HepG2 (cell line): ENCODE results near the gene ZKSCAN4. TPM values are rescaled to one million over a fixed set of nuclear protein-coding genes. Genes with fewer than 3 reads are reported as not detected.

Experiments
- ATAC-seq: fragments of 200-7000 bp; cut with Tn5 transposase; 3 replicates; pipeline ENCODE4 v1.9.1; 2020; ENCODE audit warnings: mild to moderate bottlenecking, moderate library complexity
- BruUV-seq: library from RNA; stranded (reverse); fragments of 400-500 nt; replicated peaks from 2 replicates; lab custom pipeline; 2021; lab: Mats Ljungman, UMichigan
- CTCF ChIA-PET: fragments of 300-600 bp; formaldehyde crosslinking; extraction: SDS; loops from one replicate; lab custom pipeline; 2021; ENCODE audit warnings: low total read pairs, inconsistent platforms, low intra/inter-chr PET ratio; lab: Yijun Ruan, JAX
- POLR2A ChIA-PET: fragments of 350-600 bp; sonication (Branson Sonifier 250); formaldehyde crosslinking; loops from one replicate; lab custom pipeline; 2020; ENCODE audit warnings: antibody characterized with exemption, inconsistent platforms; lab: Yijun Ruan, JAX
- DNase-seq: peaks from one replicate; pipeline ENCODE4 v3.0.0-alpha.2; 2015; ENCODE audit warnings: low spot score
- FAIRE-seq: peaks from 3 replicates; lab custom pipeline; 2011; peaks lifted over from hg19 to GRCh38; lab: Jason Lieb, UNC
- H2AFZ ChIP-seq: one replicate; pipeline ENCODE4 v1.6.1; 2011; ENCODE audit warnings: low read length, inconsistent platforms
- H3K27ac ChIP-seq: fragments of 300-600 bp; 3 replicates; pipeline ENCODE4 v1.8.0; 2011; ENCODE audit warnings: mixed run types, mild to moderate bottlenecking, mixed read lengths, low read length, inconsistent platforms; ENCODE audit not compliant: insufficient read depth; ENCODE audit errors: extremely low read length
- H3K27me3 ChIP-seq, 2 experiments: fragments of 200-600 bp in 1 of 2; 2 replicates in 1 of 2; 3 replicates in 1 of 2; pipeline versions ENCODE4 v1.6.0 to v1.8.0; 2011; ENCODE audit warnings: low read length in 2 of 2, mild to moderate bottlenecking in 2 of 2, moderate library complexity in 2 of 2, inconsistent platforms in 1 of 2; ENCODE audit not compliant: insufficient read depth in 2 of 2, control insufficient read depth in 1 of 2
- H3K36me3 ChIP-seq, 2 experiments: fragments of 200-600 bp in 1 of 2; replicated peaks in 1 of 2; 2 replicates in 1 of 2; 3 replicates in 1 of 2; pipeline versions ENCODE4 v1.5.1 to v1.8.0; 2011; ENCODE audit warnings: low read length in 2 of 2, inconsistent platforms in 1 of 2; ENCODE audit not compliant: insufficient read depth in 2 of 2, control insufficient read depth in 1 of 2
- H3K4me1 ChIP-seq: 2 replicates; pipeline ENCODE4 v1.5.1; 2012; ENCODE audit warnings: low read length, inconsistent platforms; ENCODE audit not compliant: insufficient read depth
- H3K4me2 ChIP-seq: 2 replicates; pipeline ENCODE4 v1.6.0; 2011; ENCODE audit warnings: low read depth, low read length, inconsistent platforms
- H3K4me3 ChIP-seq, 3 experiments: fragments of 200-600 bp in 1 of 3; sonication (generic), shearing (Covaris generic) in 1 of 3; replicated peaks in 1 of 3; 2 replicates each; pipeline ENCODE4 v1.5.1; 2011 to 2016; ENCODE audit warnings: low read length in 3 of 3, inconsistent platforms in 2 of 3, low read depth in 2 of 3, mild to moderate bottlenecking in 2 of 3, control low read depth in 1 of 3, mixed read lengths in 1 of 3; ENCODE audit not compliant: insufficient read depth in 1 of 3
- H3K79me2 ChIP-seq: one replicate; pipeline ENCODE4 v1.6.1; 2011; ENCODE audit warnings: low read length, inconsistent platforms; ENCODE audit not compliant: insufficient read depth
- H3K9ac ChIP-seq: 2 replicates; pipeline ENCODE4 v1.6.0; 2011; ENCODE audit warnings: mild to moderate bottlenecking, low read depth, low read length, inconsistent platforms; ENCODE audit not compliant: insufficient read depth
- H3K9me3 ChIP-seq: 2 replicates; pipeline ENCODE4 v1.5.1; 2012; ENCODE audit warnings: mild to moderate bottlenecking, low read length
- H4K20me1 ChIP-seq: 2 replicates; pipeline ENCODE4 v1.6.0; 2011; ENCODE audit warnings: inconsistent platforms, mild to moderate bottlenecking, low read length, moderate library complexity; ENCODE audit not compliant: insufficient read depth
- BCL6 ChIP-seq: IDR thresholded peaks from 2 replicates; pipeline ENCODE4 v1.6.1; 2016; ENCODE audit warnings: missing genetic modification reagents, missing compliant biosample characterization
- CEBPB ChIP-seq: IDR thresholded peaks from 2 replicates; pipeline ENCODE4 v1.6.1; 2011; ENCODE audit warnings: low read depth, low read length, improper control_type of control experiment, borderline replicate concordance
- HOXA5 ChIP-seq: sonication (generic); formaldehyde crosslinking; IDR thresholded peaks from 2 replicates; pipeline ENCODE4 v1.4.0; 2020; ENCODE audit warnings: missing genetic modification reagents
- NR3C1 ChIP-seq: sonication (generic); formaldehyde crosslinking; IDR thresholded peaks from 2 replicates; pipeline ENCODE4 v1.4.0; 2020; ENCODE audit warnings: missing genetic modification reagents
- PHF21A ChIP-seq: sonication (generic); formaldehyde crosslinking; IDR thresholded peaks from 2 replicates; pipeline ENCODE4 v1.5.0; 2020; ENCODE audit warnings: mild to moderate bottlenecking, missing genetic modification reagents
- SRSF9 ChIP-seq: fragments of 200-400 bp; formaldehyde crosslinking; IDR thresholded peaks from 2 replicates; pipeline ENCODE4 v1.6.1; 2018; ENCODE audit warnings: borderline replicate concordance, mild to moderate bottlenecking, low read depth, low read length; ENCODE audit not compliant: insufficient read depth, poor library complexity, severe bottlenecking
- ZNF180 ChIP-seq: sonication (generic); formaldehyde crosslinking; IDR thresholded peaks from 2 replicates; pipeline ENCODE4 v1.4.0; 2020; ENCODE audit warnings: low read depth, missing genetic modification reagents, borderline replicate concordance
- ZNF20 ChIP-seq: sonication (generic); formaldehyde crosslinking; IDR thresholded peaks from 2 replicates; pipeline ENCODE4 v1.4.0; 2020; ENCODE audit warnings: mild to moderate bottlenecking, moderate library complexity, missing genetic modification reagents
- ZNF431 ChIP-seq: sonication (generic); formaldehyde crosslinking; IDR thresholded peaks from 2 replicates; pipeline ENCODE4 v1.9.0; 2022; ENCODE audit warnings: missing genetic modification reagents, low read depth, mild to moderate bottlenecking, borderline replicate concordance
- WGBS: methylation state at CpG from one replicate; pipeline ENCODE4 v1.1.6; 2017; ENCODE audit warnings: low lambda C conversion rate; 5-methylcytosine and 5-hydroxymethylcytosine counted together
- in situ Hi-C: cut with HindIII; loops from 2 replicates; pipeline ENCODE4 v1.10.0; 2017; ENCODE audit warnings: low pct_unique_long_range_greater_than_20kb; ENCODE audit not compliant: extremely low pct_ligation_motif_present
- intact Hi-C: fragments of 100-400 bp; cut with micrococcal nuclease; formaldehyde crosslinking; loops from one replicate; pipeline ENCODE4 v1.10.0; 2022; ENCODE audit not compliant: unreplicated experiment
- polyA plus RNA-seq, 8 experiments: library from polyadenylated mRNA; depleted of rRNA in 3 of 8; stranded (reverse) in 7 of 8; unstranded in 1 of 8; fragments of >200 nt; fragmentation: Illumina TruSeq in 4 of 8; extraction: Trizol in 4 of 8; gene quantifications; 2 replicates each; pipeline versions ENCODE4 v1.2.1 to v1.2.3, GENCODE V29; 2011 to 2016; ENCODE audit warnings: low read depth in 4 of 8, missing spikeins in 1 of 8, mixed read lengths in 1 of 8; ENCODE audit not compliant: insufficient read depth in 1 of 8
- total RNA-seq, 5 experiments: library from RNA; depleted of rRNA; stranded (reverse); fragments of >200 nt; fragmentation: Illumina TruSeq; extraction: Trizol; gene quantifications; 2 replicates each; pipeline ENCODE4 v1.2.3, GENCODE V29; 2016; ENCODE audit warnings: low read depth in 1 of 5
- TF ChIP-seq, protein P1 (sequence below): sonication (generic); formaldehyde crosslinking; IDR thresholded peaks from 2 replicates; pipeline ENCODE4 v1.8.0; 2022; ENCODE audit warnings: mild to moderate bottlenecking, missing genetic modification reagents, moderate library complexity
- TF ChIP-seq, protein P2 (sequence below): IDR thresholded peaks from 2 replicates; pipeline ENCODE4 v1.6.1; 2016; ENCODE audit warnings: low read depth

Gene ZKSCAN4
- total and polyA plus RNA-seq, 2 of the 13 experiments (the other 11 are each of a cell fraction or from before 2014, with no cell fraction given): 2.9 to 7.8 TPM

DNA sequence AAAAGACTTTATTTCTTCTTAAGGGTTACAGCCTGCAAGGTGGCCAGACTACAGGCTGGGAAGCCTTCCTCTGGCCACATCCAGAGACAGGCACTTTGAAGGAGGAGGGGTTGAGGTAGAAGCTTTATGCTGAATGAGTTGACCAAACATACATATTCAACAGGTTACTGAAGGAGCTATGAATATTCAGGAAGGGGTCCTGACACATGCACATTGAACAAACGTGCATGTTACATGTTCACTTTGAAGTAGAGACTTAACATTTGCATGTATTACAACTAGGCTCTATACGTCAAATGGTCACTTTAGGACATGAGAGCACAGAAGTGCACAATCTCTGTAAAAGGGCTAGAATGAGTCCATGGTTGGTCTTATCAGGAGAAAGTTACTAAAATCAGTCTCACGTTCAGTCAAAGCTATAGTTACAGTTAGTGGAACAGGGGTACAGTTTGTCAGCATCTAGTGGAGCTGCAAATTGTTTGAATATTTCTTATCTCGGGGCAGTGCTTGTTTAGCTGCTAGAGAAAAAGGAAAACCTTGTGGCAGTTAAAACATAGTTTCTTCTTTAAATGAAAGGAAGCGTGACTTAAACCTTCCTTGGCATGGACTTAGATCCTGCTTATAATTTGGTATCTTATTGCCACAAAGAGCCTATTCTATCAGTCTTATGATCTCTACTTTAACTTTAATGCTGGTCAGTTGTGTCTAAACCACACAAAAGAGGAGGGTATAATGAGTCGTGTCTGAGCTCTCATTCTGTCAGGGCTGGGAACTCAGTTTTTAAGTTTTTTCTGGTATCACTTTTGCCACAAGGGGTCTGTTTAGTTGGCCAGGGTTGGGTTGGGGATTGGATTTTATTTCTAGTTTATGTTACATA is 31.6 kb downstream of the ZKSCAN4 start:
- no peak overlapping the region for H3K9ac ChIP-seq
- H3K4me2 ChIP-seq: peak overlapping the region; percentile 48
- H2AFZ ChIP-seq: peak overlapping the region; percentile 30
- H3K27me3 ChIP-seq: no peaks in the 10 kb centered on the region; a peak in 2 of 5 replicates
- ATAC-seq: no peak
- H3K9me3 ChIP-seq: no peaks in the 10 kb centered on the region
- DNase-seq: no peak
- 5% methylated on average over 6 of the region's 6 CpGs for WGBS
- no peaks in the 10 kb centered on the region for H4K20me1 ChIP-seq
- CTCF ChIA-PET: no interaction called here
- TF ChIP-seq ZNF180 (CRISPR knock-in tag) (no peak), BCL6 (CRISPR knock-in tag) (no peak), NR3C1 (no peak), ZNF431 (CRISPR knock-in tag) (no peak), PHF21A (no peak), CEBPB (no peak), ZNF20 (CRISPR knock-in tag) (no peak), SRSF9 (no peak), HOXA5 (no peak)
- TF ChIP-seq, protein P1, sequence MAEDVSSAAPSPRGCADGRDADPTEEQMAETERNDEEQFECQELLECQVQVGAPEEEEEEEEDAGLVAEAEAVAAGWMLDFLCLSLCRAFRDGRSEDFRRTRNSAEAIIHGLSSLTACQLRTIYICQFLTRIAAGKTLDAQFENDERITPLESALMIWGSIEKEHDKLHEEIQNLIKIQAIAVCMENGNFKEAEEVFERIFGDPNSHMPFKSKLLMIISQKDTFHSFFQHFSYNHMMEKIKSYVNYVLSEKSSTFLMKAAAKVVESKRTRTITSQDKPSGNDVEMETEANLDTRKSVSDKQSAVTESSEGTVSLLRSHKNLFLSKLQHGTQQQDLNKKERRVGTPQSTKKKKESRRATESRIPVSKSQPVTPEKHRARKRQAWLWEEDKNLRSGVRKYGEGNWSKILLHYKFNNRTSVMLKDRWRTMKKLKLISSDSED (CRISPR knock-in tag): no peak
- TF ChIP-seq, protein P2, sequence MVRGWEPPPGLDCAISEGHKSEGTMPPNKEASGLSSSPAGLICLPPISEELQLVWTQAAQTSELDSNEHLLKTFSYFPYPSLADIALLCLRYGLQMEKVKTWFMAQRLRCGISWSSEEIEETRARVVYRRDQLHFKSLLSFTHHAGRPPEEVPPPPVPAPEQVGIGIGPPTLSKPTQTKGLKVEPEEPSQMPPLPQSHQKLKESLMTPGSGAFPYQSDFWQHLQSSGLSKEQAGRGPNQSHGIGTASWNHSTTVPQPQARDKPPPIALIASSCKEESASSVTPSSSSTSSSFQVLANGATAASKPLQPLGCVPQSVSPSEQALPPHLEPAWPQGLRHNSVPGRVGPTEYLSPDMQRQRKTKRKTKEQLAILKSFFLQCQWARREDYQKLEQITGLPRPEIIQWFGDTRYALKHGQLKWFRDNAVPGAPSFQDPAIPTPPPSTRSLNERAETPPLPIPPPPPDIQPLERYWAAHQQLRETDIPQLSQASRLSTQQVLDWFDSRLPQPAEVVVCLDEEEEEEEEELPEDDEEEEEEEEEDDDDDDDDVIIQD (CRISPR knock-in tag): no peak
- BruUV-seq: no TSS peak
- H3K79me2 ChIP-seq: peaks cover 1% of the 10 kb centered on the region
- no peak overlapping the region for H3K4me3 ChIP-seq
- H3K4me1 ChIP-seq: peaks cover 54% of the 10 kb centered on the region
- H3K36me3 ChIP-seq: no peaks in the 10 kb centered on the region
- no peak for FAIRE-seq
- no peak overlapping the region for H3K27ac ChIP-seq
- intact Hi-C loops (no loop called here), in situ Hi-C loops (loop anchor here (5.0 kb wide), 1 partner anchor 78 kb away; the partner anchor contains the start of gene ZKSCAN8)
- POLR2A ChIA-PET: interaction anchor here (0.7 to 4.4 kb wide), 5 partner anchors 46 to 140 kb away, joined by 3 to 15 read pairs (median 3); partner anchors contain the start of genes ZKSCAN8 and ZNF165
